ENCODE data around the gene CSNK1G3.

GRCh38 chr5:123636006-123636405, 124.0 kb downstream of the CSNK1G3 start:
- TF ChIP-seq CTCF (IDR thresholded peaks at IDR 0.05; ENCODE audit: low read length), result no peak
- TF ChIP-seq EZH2 (IDR thresholded peaks at IDR 0.05; ENCODE audit: borderline replicate concordance, low read length), result no peak
